ENCODE data around the gene KCNE5. TPM values are rescaled to one million over a fixed set of nuclear protein-coding genes. Genes with fewer than 3 reads are reported as not detected.

KCNE5 gene
- total and polyA plus RNA-seq, 10 of the 15 experiments (the other 5 are each of a cell fraction or from before 2014, with no cell fraction given), result 0.08 to 0.54 (median 0.40) TPM

GRCh38 chrX:109656774-109657173, 31.8 kb upstream of the KCNE5 start (continued):
- no peak for TF ChIP-seq POU2F2 (IDR thresholded peaks at IDR 0.05; ENCODE audit: borderline replicate concordance, low read depth, low read length)
- no peak for TF ChIP-seq HCFC1 (IDR thresholded peaks at IDR 0.05; ENCODE audit: low read length)
- TF ChIP-seq ZSCAN29 (IDR thresholded peaks at IDR 0.05), result no peak
- TF ChIP-seq WRNIP1 (IDR thresholded peaks at IDR 0.05; ENCODE audit: borderline replicate concordance, low read depth, low read length), result no peak
- TF ChIP-seq NFIC (IDR thresholded peaks at IDR 0.05; ENCODE audit: low read depth, low read length), result no peak
- TF ChIP-seq RCOR1 (conservative IDR thresholded peaks at IDR 0.05; ENCODE audit: low read depth, low read length), result no peak

- BruUV-seq (replicated peaks), result no TSS peak
- in situ Hi-C loops (cut with MboI) (no loop called here), intact Hi-C loops (cut with micrococcal nuclease; ENCODE audit: unreplicated experiment) (no loop called here)
- TF ChIP-seq SMAD1 (IDR thresholded peaks at IDR 0.05; ENCODE audit: low read depth, partially characterized antibody) (no peak), SUZ12 (IDR thresholded peaks at IDR 0.05; ENCODE audit: unreplicated experiment) (no peak), POLR2AphosphoS2 (IDR thresholded peaks at IDR 0.05; ENCODE audit: low read depth, low read length) (no peak), CHD2 (IDR thresholded peaks at IDR 0.05; ENCODE audit: borderline replicate concordance, low read depth, low read length) (no peak), NFYB (IDR thresholded peaks at IDR 0.05; ENCODE audit: insufficient read depth, low read depth, low read length) (no peak), BCLAF1 (IDR thresholded peaks at IDR 0.05) (no peak), TCF12 (IDR thresholded peaks at IDR 0.05; ENCODE audit: low read depth, low read length) (no peak), MTA2 (IDR thresholded peaks at IDR 0.05; ENCODE audit: low read depth) (no peak)
- Histone ChIP-seq H3K36me3 (ENCODE audit: control insufficient read depth in 2 of 2, insufficient read depth in 2 of 2, low read length in 1 of 2) (peaks cover 0 to 11% of the 10 kb centered on the region in 2 experiments; a peak in 1 of 4 replicates), H3K4me2 (ENCODE audit: control insufficient read depth, insufficient read depth) (no peak overlapping the region), H3K4me3 (no peak overlapping the region), H3K4me1 (ENCODE audit: control insufficient read depth, insufficient read depth, low read length) (no peaks in the 10 kb centered on the region), H2AFZ (ENCODE audit: control insufficient read depth, low read depth, low read length) (no peak overlapping the region), H4K20me1 (ENCODE audit: control insufficient read depth, insufficient read depth) (no peaks in the 10 kb centered on the region), H3K27ac (ENCODE audit: control insufficient read depth, insufficient read depth) (no peak overlapping the region), H3K27me3 (replicated peaks in 1 of 2; ENCODE audit: control insufficient read depth in 2 of 2, insufficient read depth in 2 of 2, low read length in 1 of 2) (no peaks in the 10 kb centered on the region), H3K9me3 (replicated peaks; ENCODE audit: control insufficient read depth, insufficient read depth, low read length) (no peaks in the 10 kb centered on the region), H3K79me2 (ENCODE audit: control insufficient read depth, insufficient read depth, low read length) (no peaks in the 10 kb centered on the region), H3K9ac (ENCODE audit: control insufficient read depth, insufficient read depth, low read length) (no peak overlapping the region)
- ChIA-PET POLR2A (no interaction called here), CTCF (interaction anchor here (0.6 to 1.4 kb wide), 6 partner anchors 15 to 235 kb away, joined by 3 to 4 read pairs (median 3); no protein-coding TSS in a partner anchor), SMC1A (ENCODE audit: uncharacterized antibody, unreplicated experiment) (interaction anchor here (0.6 to 1.7 kb wide), 4 partner anchors 8 to 107 kb away, joined by 3 to 5 read pairs (median 4); no protein-coding TSS in a partner anchor), RAD21 (ENCODE audit: unreplicated experiment) (no interaction called here)
- WGBS (ENCODE audit: insufficient coverage, insufficient replicate concordance, low lambda C conversion rate, missing lambda C conversion rate), result 39% methylated on average over 4 of the region's 4 CpGs
- DNase-seq (ENCODE audit: low read depth, low spot score), result no peak
- ATAC-seq, result no peak
- FAIRE-seq, result no peak
Observed at GRCh38 chrX:109655502-109656201, 30.7 kb upstream of the KCNE5 start.
